ENCODE measurements around the gene HELZ.

DNA sequence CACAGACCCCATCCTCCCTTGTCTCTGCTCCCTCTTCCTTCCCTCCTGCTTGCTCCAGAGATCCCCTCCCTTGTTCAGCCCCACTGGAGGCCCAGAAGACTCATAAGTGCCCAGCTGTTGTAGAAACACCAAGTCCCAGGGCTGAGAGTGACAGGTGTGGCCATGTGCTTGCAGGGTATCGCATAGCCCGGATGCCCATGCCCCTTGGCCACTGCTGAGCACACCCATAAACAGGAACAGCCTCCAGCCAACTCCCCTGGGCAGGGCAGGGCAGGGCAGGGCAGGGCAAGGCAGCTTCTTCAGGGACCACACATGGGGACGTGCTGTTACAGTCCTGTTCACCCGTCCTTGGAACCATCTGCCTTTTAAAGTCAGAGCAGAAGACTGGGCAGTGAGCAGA lies 198.6 kb downstream of the HELZ start:
- TF ChIP-seq CEBPB (IDR thresholded peaks at IDR 0.05) (no peak), POLR2A (IDR thresholded peaks at IDR 0.05; ENCODE audit: low read length) (no peak), KDM1A (IDR thresholded peaks at IDR 0.05; ENCODE audit: low read depth) (no peak), JUNB (IDR thresholded peaks at IDR 0.05) (no peak), PHF8 (IDR thresholded peaks at IDR 0.05; ENCODE audit: borderline replicate concordance, low read depth) (no peak), EP300 (IDR thresholded peaks at IDR 0.05) (no peak), KDM5A (IDR thresholded peaks at IDR 0.05) (no peak), NR3C1 (IDR thresholded peaks at IDR 0.05) (no peak), SMC3 (IDR thresholded peaks at IDR 0.05) (no peak), RARB (CRISPR knock-in tag; IDR thresholded peaks at IDR 0.05) (no peak), RAD21 (conservative IDR thresholded peaks at IDR 0.05 in 1 of 2, IDR thresholded peaks at IDR 0.05 in 1 of 2) (no peak)
- TF ChIP-seq, protein P1, sequence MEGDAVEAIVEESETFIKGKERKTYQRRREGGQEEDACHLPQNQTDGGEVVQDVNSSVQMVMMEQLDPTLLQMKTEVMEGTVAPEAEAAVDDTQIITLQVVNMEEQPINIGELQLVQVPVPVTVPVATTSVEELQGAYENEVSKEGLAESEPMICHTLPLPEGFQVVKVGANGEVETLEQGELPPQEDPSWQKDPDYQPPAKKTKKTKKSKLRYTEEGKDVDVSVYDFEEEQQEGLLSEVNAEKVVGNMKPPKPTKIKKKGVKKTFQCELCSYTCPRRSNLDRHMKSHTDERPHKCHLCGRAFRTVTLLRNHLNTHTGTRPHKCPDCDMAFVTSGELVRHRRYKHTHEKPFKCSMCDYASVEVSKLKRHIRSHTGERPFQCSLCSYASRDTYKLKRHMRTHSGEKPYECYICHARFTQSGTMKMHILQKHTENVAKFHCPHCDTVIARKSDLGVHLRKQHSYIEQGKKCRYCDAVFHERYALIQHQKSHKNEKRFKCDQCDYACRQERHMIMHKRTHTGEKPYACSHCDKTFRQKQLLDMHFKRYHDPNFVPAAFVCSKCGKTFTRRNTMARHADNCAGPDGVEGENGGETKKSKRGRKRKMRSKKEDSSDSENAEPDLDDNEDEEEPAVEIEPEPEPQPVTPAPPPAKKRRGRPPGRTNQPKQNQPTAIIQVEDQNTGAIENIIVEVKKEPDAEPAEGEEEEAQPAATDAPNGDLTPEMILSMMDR (IDR thresholded peaks at IDR 0.05), result no peak
